Measurements from ENCODE around the gene FAM13C. TPM values are rescaled to one million over a fixed set of nuclear protein-coding genes. Genes with fewer than 3 reads are reported as not detected.

The FAM13C gene
- 5.1 and 6.1 TPM in 2 replicates for total RNA-seq

GRCh38 chr10:59362144-59362958 is at the start of gene FAM13C:
Gene FAM13C (minus strand): TSS chr10:59362549. CDS start chr10:59362460, 89 bp downstream.

Other genes starting within 250 kb of the FAM13C start
- gene PHYHIPL, start 185.9 kb downstream of the FAM13C start, total RNA-seq = not detected in 2 replicates